Measurements from ENCODE around the gene DSG2.

DNA sequence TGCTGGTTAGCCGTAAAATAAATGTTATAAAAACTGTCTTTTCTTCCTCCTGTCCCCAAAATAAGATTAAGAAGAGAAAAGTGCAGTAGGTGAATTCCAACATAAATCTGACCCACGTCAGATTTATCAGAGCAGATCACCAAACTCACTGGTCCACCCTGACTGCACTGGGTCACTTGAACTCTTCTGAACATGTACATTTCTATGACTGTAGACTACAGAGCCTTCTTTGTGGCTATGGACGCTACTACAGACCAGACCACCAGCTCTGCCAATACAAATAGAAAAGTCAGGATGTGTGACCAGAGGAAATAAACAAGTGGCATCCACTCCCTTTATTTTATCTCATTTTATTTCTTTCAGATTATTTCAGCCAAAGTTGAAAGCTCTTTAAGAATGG, 11.6 kb downstream of the DSG2 start:
- TF ChIP-seq ELF1 (IDR thresholded peaks at IDR 0.05; ENCODE audit: borderline replicate concordance, low read depth), result no peak
- TF ChIP-seq, protein P1, sequence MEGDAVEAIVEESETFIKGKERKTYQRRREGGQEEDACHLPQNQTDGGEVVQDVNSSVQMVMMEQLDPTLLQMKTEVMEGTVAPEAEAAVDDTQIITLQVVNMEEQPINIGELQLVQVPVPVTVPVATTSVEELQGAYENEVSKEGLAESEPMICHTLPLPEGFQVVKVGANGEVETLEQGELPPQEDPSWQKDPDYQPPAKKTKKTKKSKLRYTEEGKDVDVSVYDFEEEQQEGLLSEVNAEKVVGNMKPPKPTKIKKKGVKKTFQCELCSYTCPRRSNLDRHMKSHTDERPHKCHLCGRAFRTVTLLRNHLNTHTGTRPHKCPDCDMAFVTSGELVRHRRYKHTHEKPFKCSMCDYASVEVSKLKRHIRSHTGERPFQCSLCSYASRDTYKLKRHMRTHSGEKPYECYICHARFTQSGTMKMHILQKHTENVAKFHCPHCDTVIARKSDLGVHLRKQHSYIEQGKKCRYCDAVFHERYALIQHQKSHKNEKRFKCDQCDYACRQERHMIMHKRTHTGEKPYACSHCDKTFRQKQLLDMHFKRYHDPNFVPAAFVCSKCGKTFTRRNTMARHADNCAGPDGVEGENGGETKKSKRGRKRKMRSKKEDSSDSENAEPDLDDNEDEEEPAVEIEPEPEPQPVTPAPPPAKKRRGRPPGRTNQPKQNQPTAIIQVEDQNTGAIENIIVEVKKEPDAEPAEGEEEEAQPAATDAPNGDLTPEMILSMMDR (IDR thresholded peaks at IDR 0.05 in 2 of 3, conservative IDR thresholded peaks at IDR 0.05 in 1 of 3; ENCODE audit: borderline replicate concordance in 1 of 3, insufficient read depth in 1 of 3, low read depth in 2 of 3, low read length in 2 of 3), result no peak

Data from HCT116 (cell line).